Measurements from ENCODE around the gene TMC2. TPM values are rescaled to one million over a fixed set of nuclear protein-coding genes. Genes with fewer than 3 reads are reported as not detected.

Gene TMC2
- polyA plus RNA-seq, 1 of the 3 experiments (the other 2 are of a cell fraction) = not detected

DNA sequence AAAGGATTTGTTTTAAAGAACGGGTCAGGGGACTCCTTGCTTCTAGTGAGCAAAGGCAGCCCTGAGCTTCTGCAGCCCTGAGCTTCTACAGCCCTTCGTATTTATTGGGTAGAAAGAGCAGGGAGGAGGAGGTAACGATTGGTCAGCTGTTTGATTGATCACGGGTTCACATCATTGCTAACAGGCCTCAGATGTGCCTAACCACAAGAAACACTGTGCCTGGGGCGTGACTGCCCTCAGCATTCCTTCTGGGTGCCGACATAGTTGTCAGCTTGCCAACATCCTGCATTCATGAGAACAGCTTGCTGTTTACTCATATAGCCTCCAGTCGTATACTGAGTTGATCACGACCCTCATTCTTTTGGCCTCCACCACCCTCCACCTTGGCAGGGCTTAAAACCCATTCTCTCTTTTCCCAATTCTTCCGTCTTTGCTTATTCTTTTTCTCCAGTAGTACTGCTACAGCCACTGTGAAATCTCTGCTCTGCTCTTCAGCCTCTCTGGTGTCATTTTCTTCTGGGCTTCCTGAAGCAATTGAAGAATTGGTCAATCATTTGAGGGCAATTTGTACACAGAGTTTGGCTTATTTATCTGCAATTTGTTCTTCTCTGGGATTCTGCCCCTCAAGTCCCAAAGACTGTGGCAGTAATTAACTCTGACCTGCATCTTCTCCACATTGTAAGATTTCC is 90.6 kb downstream of the TMC2 start:
- H2AFZ ChIP-seq (ENCODE audit: low read depth) = no peak overlapping the region
- WGBS (ENCODE audit: low lambda C conversion rate) = 32% methylated on average over 9 of the region's 9 CpGs
- no peaks in the 10 kb centered on the region for H3K9me2 ChIP-seq
- no peak overlapping the region for H3K27ac ChIP-seq (ENCODE audit: low read depth in 2 of 2, low read length in 1 of 2)
- DNase-seq = no peak
- ChIA-PET POLR2A (no interaction called here), CTCF (interaction anchor here (1.1 to 1.3 kb wide), 2 partner anchors 20 to 105 kb away, joined by 3 to 5 read pairs; no protein-coding TSS in a partner anchor)
- TF ChIP-seq RCOR1 (IDR thresholded peaks at IDR 0.05; ENCODE audit: low read length) (no peak), TCF12 (IDR thresholded peaks at IDR 0.05) (peak; percentile 8; the same call in 1 of the 2 replicates), MEF2A (IDR thresholded peaks at IDR 0.05; ENCODE audit: borderline replicate concordance, low read depth) (no peak)
- TF ChIP-seq, protein P1, sequence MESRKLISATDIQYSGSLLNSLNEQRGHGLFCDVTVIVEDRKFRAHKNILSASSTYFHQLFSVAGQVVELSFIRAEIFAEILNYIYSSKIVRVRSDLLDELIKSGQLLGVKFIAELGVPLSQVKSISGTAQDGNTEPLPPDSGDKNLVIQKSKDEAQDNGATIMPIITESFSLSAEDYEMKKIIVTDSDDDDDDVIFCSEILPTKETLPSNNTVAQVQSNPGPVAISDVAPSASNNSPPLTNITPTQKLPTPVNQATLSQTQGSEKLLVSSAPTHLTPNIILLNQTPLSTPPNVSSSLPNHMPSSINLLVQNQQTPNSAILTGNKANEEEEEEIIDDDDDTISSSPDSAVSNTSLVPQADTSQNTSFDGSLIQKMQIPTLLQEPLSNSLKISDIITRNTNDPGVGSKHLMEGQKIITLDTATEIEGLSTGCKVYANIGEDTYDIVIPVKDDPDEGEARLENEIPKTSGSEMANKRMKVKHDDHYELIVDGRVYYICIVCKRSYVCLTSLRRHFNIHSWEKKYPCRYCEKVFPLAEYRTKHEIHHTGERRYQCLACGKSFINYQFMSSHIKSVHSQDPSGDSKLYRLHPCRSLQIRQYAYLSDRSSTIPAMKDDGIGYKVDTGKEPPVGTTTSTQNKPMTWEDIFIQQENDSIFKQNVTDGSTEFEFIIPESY (IDR thresholded peaks at IDR 0.05; ENCODE audit: borderline replicate concordance, low read depth) = no peak
- no peak overlapping the region for H3K4me3 ChIP-seq (ENCODE audit: low read depth in 2 of 2, low read length in 1 of 2)
- H3K79me2 ChIP-seq (ENCODE audit: insufficient read depth) = no peaks in the 10 kb centered on the region
- no peak overlapping the region for H3K9ac ChIP-seq
- H3K4me2 ChIP-seq = no peak overlapping the region
- no peaks in the 10 kb centered on the region for H3F3A ChIP-seq (replicated peaks; ENCODE audit: insufficient read depth)
- H3K9me3 ChIP-seq = no peaks in the 10 kb centered on the region
- no peaks in the 10 kb centered on the region; a peak in 1 of 4 replicates for H3K4me1 ChIP-seq (ENCODE audit: control insufficient read depth in 1 of 2, insufficient read depth in 2 of 2, low read depth in 1 of 2, low read length in 1 of 2)
- no peaks in the 10 kb centered on the region for H4K20me1 ChIP-seq (ENCODE audit: insufficient read depth)
- no peaks in the 10 kb centered on the region; the same call in 1 of the 2 replicates for H3K27me3 ChIP-seq (ENCODE audit: insufficient read depth)
- no peaks in the 10 kb centered on the region for H3K36me3 ChIP-seq (replicated peaks in 1 of 2; ENCODE audit: control insufficient read depth in 1 of 2, insufficient read depth in 2 of 2, low read length in 1 of 2)

DNA sequence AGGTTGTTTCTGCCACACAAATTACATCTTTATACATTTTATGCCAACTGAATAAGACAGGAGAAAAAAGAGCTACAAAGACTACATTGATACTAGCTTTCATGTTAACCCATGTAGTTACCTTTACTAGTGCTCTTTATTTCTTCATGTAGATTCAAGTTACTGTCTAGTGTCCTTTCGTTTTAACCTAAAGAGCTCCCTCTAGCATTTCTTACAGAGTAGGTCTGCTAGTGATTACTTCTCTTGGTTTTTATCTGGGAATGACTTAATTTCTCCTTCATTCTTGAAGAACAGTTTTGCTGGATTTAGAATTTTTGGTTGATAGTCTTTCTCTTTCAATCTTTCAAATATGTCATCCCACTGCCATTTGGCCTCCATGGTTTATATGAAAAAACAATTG is 94.9 kb downstream of the TMC2 start:
- no peak for DNase-seq
- H3K9me3 ChIP-seq = no peaks in the 10 kb centered on the region
- no peaks in the 10 kb centered on the region for H3K9me2 ChIP-seq
- no peak overlapping the region for H3K9ac ChIP-seq
- CTCF ChIA-PET = interaction anchor here (1.3 to 1.5 kb wide), 2 partner anchors 15 to 107 kb away, joined by 4 to 6 read pairs; no protein-coding TSS in a partner anchor
- H2AFZ ChIP-seq (ENCODE audit: low read depth) = no peak overlapping the region
- no peaks in the 10 kb centered on the region; the same call in 1 of the 2 replicates for H3K27me3 ChIP-seq (ENCODE audit: insufficient read depth)
- no peaks in the 10 kb centered on the region for H3F3A ChIP-seq (replicated peaks; ENCODE audit: insufficient read depth)
- no peaks in the 10 kb centered on the region for H3K4me1 ChIP-seq (ENCODE audit: control insufficient read depth in 1 of 2, insufficient read depth in 2 of 2, low read depth in 1 of 2, low read length in 1 of 2)
- no peaks in the 10 kb centered on the region for H4K20me1 ChIP-seq (ENCODE audit: insufficient read depth)
- no peak overlapping the region for H3K4me2 ChIP-seq
- 19% methylated on average over 1 of the region's 1 CpG for WGBS (ENCODE audit: low lambda C conversion rate)
- TF ChIP-seq RAD21 (IDR thresholded peaks at IDR 0.05; ENCODE audit: low read length) (peak; percentile 22; the same call in 1 of the 2 replicates), JUND (IDR thresholded peaks at IDR 0.05) (no peak)
- no peaks in the 10 kb centered on the region for H3K79me2 ChIP-seq (ENCODE audit: insufficient read depth)
- H3K36me3 ChIP-seq (replicated peaks in 1 of 2; ENCODE audit: control insufficient read depth in 1 of 2, insufficient read depth in 2 of 2, low read length in 1 of 2) = no peaks in the 10 kb centered on the region
- no peak overlapping the region for H3K27ac ChIP-seq (ENCODE audit: low read depth in 2 of 2, low read length in 1 of 2)
- POLR2A ChIA-PET = no interaction called here
- H3K4me3 ChIP-seq (ENCODE audit: low read depth in 2 of 2, low read length in 1 of 2) = no peak overlapping the region

DNA sequence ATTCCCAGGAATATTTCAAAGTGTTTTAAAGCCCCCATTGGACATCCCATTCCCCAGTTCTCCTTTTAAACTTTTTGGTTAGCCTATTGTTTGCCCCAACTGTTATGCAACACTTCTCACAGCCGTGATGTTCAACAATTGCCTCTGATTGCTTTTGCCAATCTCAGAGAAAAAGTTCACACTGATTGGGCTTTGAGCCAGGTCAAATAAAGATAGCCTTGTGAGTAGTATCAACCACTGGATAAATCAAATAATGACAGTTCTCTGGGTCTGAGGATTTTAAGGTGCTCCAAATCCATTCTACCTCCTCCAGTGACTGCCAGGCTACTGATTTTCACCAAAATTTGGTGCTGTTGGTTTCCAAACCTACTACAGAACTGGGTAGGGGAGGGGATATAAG is 97.0 kb downstream of the TMC2 start:
- Histone ChIP-seq H2AFZ (ENCODE audit: low read depth) (no peak overlapping the region), H3K4me2 (no peak overlapping the region), H3K36me3 (replicated peaks in 1 of 2; ENCODE audit: control insufficient read depth in 1 of 2, insufficient read depth in 2 of 2, low read length in 1 of 2) (no peaks in the 10 kb centered on the region), H3K79me2 (ENCODE audit: insufficient read depth) (no peaks in the 10 kb centered on the region), H3K27me3 (ENCODE audit: insufficient read depth) (no peaks in the 10 kb centered on the region; the same call in 1 of the 2 replicates), H3K9ac (no peak overlapping the region), H3K27ac (ENCODE audit: low read depth in 2 of 2, low read length in 1 of 2) (no peak overlapping the region), H3K9me3 (no peaks in the 10 kb centered on the region), H4K20me1 (ENCODE audit: insufficient read depth) (no peaks in the 10 kb centered on the region), H3K4me3 (ENCODE audit: low read depth in 2 of 2, low read length in 1 of 2) (no peak overlapping the region), H3K4me1 (ENCODE audit: control insufficient read depth in 1 of 2, insufficient read depth in 2 of 2, low read depth in 1 of 2, low read length in 1 of 2) (no peaks in the 10 kb centered on the region), H3F3A (replicated peaks; ENCODE audit: insufficient read depth) (no peaks in the 10 kb centered on the region), H3K9me2 (no peaks in the 10 kb centered on the region)
- WGBS (ENCODE audit: low lambda C conversion rate) = 0% methylated on average over 1 of the region's 1 CpG
- ChIA-PET CTCF (interaction anchor here (0.7 to 1.1 kb wide), 2 partner anchors 8 to 111 kb away, joined by 3 read pairs; no protein-coding TSS in a partner anchor), POLR2A (no interaction called here)
- no peak for DNase-seq
- TF ChIP-seq, protein P1 (IDR thresholded peaks at IDR 0.05; ENCODE audit: borderline replicate concordance, low read depth) = no peak
- TF ChIP-seq GATA2 (CRISPR knock-in tag; IDR thresholded peaks at IDR 0.05) = no peak
- no peak for TF ChIP-seq ELF1 (IDR thresholded peaks at IDR 0.05)
- no peak for TF ChIP-seq RAD21 (IDR thresholded peaks at IDR 0.05; ENCODE audit: low read length)
- TF ChIP-seq, protein P2, sequence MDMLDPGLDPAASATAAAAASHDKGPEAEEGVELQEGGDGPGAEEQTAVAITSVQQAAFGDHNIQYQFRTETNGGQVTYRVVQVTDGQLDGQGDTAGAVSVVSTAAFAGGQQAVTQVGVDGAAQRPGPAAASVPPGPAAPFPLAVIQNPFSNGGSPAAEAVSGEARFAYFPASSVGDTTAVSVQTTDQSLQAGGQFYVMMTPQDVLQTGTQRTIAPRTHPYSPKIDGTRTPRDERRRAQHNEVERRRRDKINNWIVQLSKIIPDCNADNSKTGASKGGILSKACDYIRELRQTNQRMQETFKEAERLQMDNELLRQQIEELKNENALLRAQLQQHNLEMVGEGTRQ (IDR thresholded peaks at IDR 0.05; ENCODE audit: borderline replicate concordance, low read depth, low read length) = no peak
- TF ChIP-seq TAF1 (IDR thresholded peaks at IDR 0.05; ENCODE audit: borderline replicate concordance, low read depth, low read length) = no peak
- TF ChIP-seq EZH2phosphoT487 (IDR thresholded peaks at IDR 0.05; ENCODE audit: borderline replicate concordance, low read depth) = no peak
- no peak for TF ChIP-seq JUND (IDR thresholded peaks at IDR 0.05)
- TF ChIP-seq TEAD4 (IDR thresholded peaks at IDR 0.05; ENCODE audit: borderline replicate concordance, insufficient read depth) = no peak
- no peak for TF ChIP-seq EP300 (IDR thresholded peaks at IDR 0.05; ENCODE audit: borderline replicate concordance in 1 of 2, low read depth in 1 of 2, low read length in 1 of 2)
